Naive thymus-derived CD4-positive, alpha-beta T cell (primary cell): ENCODE data around the gene BAD. TPM values are rescaled to one million over a fixed set of nuclear protein-coding genes. Genes with fewer than 3 reads are reported as not detected.

Experiments used
- ATAC-seq: fragments of 150-1000 bp; cut with Tn5 transposase; 2 replicates; pipeline ENCODE4 v1.10.0; 2021; ENCODE audit warnings: mild to moderate bottlenecking, moderate library complexity
- CTCF ChIA-PET: fragments of 350-600 bp; sonication (Branson Sonifier 250); formaldehyde crosslinking; loops from one replicate; lab custom pipeline; 2021; ENCODE audit warnings: antibody characterized with exemption; lab: Charles Lee
- POLR2A ChIA-PET: fragments of 350-600 bp; sonication (Branson Sonifier 250); formaldehyde crosslinking; loops from one replicate; lab custom pipeline; 2021; ENCODE audit warnings: antibody characterized with exemption, inconsistent platforms; lab: Charles Lee
- DNase-seq, 9 donors: peaks; one replicate each; pipeline versions ENCODE4 v3.0.0 to v3.0.0-alpha.2; 2020 to 2022; ENCODE audit warnings: mixed read lengths in 1 of 9
- H3K27ac ChIP-seq: one replicate; pipeline ENCODE4 v1.7.0; 2013; ENCODE audit warnings: mild to moderate bottlenecking, low read depth, low read length, moderate library complexity
- H3K27me3 ChIP-seq, 2 donors: one replicate each; pipeline ENCODE4 v1.7.0; 2013; ENCODE audit warnings: low read length in 2 of 2, mild to moderate bottlenecking in 2 of 2, moderate library complexity in 2 of 2; ENCODE audit not compliant: control insufficient read depth in 2 of 2, insufficient read depth in 2 of 2
- H3K36me3 ChIP-seq, 3 experiments: 1 replicate in 2 of 3; 2 replicates in 1 of 3; pipeline ENCODE4 v1.7.0; 2013; ENCODE audit warnings: low read length in 3 of 3, mild to moderate bottlenecking in 3 of 3, moderate library complexity in 1 of 3; ENCODE audit not compliant: insufficient read depth in 3 of 3, control insufficient read depth in 2 of 3
- H3K4me1 ChIP-seq, 2 donors: one replicate each; pipeline ENCODE4 v1.7.0; 2013; ENCODE audit warnings: low read length in 2 of 2, mild to moderate bottlenecking in 2 of 2, moderate library complexity in 1 of 2; ENCODE audit not compliant: control insufficient read depth in 2 of 2, insufficient read depth in 2 of 2
- H3K4me3 ChIP-seq: 2 replicates; pipeline ENCODE4 v1.7.0; 2013; ENCODE audit warnings: mild to moderate bottlenecking, low read length
- H3K9me3 ChIP-seq, 3 experiments: 1 replicate in 2 of 3; 2 replicates in 1 of 3; pipeline ENCODE4 v1.7.0; 2013; ENCODE audit warnings: low read length in 3 of 3; ENCODE audit not compliant: control insufficient read depth in 2 of 3
- H3K27ac Mint-ChIP-seq, 9 donors: one replicate each; pipeline ENCODE4 v1.8.0; 2020 to 2022; ENCODE audit warnings: mixed read lengths in 9 of 9, mild to moderate bottlenecking in 8 of 9, moderate library complexity in 5 of 9, inconsistent platforms in 2 of 9
- H3K27me3 Mint-ChIP-seq, 5 donors: one replicate each; pipeline ENCODE4 v1.8.0; 2021 to 2022; ENCODE audit warnings: mixed read lengths in 5 of 5, mild to moderate bottlenecking in 1 of 5
- H3K36me3 Mint-ChIP-seq, 5 donors: one replicate each; pipeline ENCODE4 v1.8.0; 2020 to 2022; ENCODE audit warnings: mixed read lengths in 5 of 5, mild to moderate bottlenecking in 3 of 5, inconsistent platforms in 1 of 5
- H3K4me1 Mint-ChIP-seq, 7 donors: one replicate each; pipeline ENCODE4 v1.8.0; 2020 to 2022; ENCODE audit warnings: mixed read lengths in 7 of 7, mild to moderate bottlenecking in 3 of 7, inconsistent platforms in 1 of 7
- H3K4me3 Mint-ChIP-seq, 10 donors: one replicate each; pipeline ENCODE4 v1.8.0; 2020 to 2022; ENCODE audit warnings: mild to moderate bottlenecking in 10 of 10, mixed read lengths in 10 of 10, moderate library complexity in 6 of 10, inconsistent platforms in 2 of 10
- H3K9me3 Mint-ChIP-seq, 11 donors: one replicate each; pipeline ENCODE4 v1.8.0; 2020 to 2022; ENCODE audit warnings: mixed read lengths in 11 of 11, mild to moderate bottlenecking in 4 of 11, inconsistent platforms in 1 of 11, moderate library complexity in 1 of 11
- intact Hi-C, 2 donors: fragments of 100-400 bp; cut with micrococcal nuclease; formaldehyde crosslinking; loops; one replicate each; pipeline ENCODE4 v1.15.1; 2023
- polyA plus RNA-seq, 2 donors: library from polyadenylated mRNA; unstranded; fragments of 300-500 nt; fragmentation: Illumina TruSeq; gene quantifications; one replicate each; pipeline ENCODE4 v1.2.3, GENCODE V29; 2021
- total RNA-seq, 6 experiments: library from RNA in 5 of 6; stranded (reverse) in 5 of 6; gene quantifications; 1 replicate in 5 of 6; 2 replicates in 1 of 6; pipeline ENCODE4 v1.2.3 and lab custom pipeline; 2021 to 2026

Gene BAD
- total and polyA plus RNA-seq, 7 experiments from 2014 or later = 17.5 to 41.1 (median 25.9) TPM

GRCh38 chr11:64260147-64260708, 24.2 kb downstream of the BAD start:
- ATAC-seq (no peak), DNase-seq (no peak)
- Mint-ChIP-seq H3K4me1 (peaks cover 0 to 9% (median 0%) of the 10 kb centered on the region in 7 donors), H3K9me3 (no peaks in the 10 kb centered on the region), H3K36me3 (peaks cover 0 to 7% (median 2%) of the 10 kb centered on the region in 5 donors), H3K4me3 (no peak overlapping the region), H3K27ac (peak overlapping the region in 2 of 9 donors; percentile 5 to 56), H3K27me3 (no peaks in the 10 kb centered on the region)
- H3K9me3 ChIP-seq = no peaks in the 10 kb centered on the region
- intact Hi-C loops = no loop called here
- H3K27me3 ChIP-seq = no peaks in the 10 kb centered on the region
- no peak overlapping the region for H3K27ac ChIP-seq
- no peak overlapping the region for H3K4me3 ChIP-seq
- no peaks in the 10 kb centered on the region for H3K4me1 ChIP-seq
- ChIA-PET CTCF (no interaction called here), POLR2A (interaction anchor here (0.6 kb wide), 1 partner anchor 447 kb away, joined by 4 read pairs; no protein-coding TSS in a partner anchor)
- peaks cover 0 to 11% (median 0%) of the 10 kb centered on the region in 3 experiments for H3K36me3 ChIP-seq

- DNase-seq (no peak), ATAC-seq (no peak)
- H3K27me3 Mint-ChIP-seq = no peaks in the 10 kb centered on the region
- Histone ChIP-seq H3K4me1 (no peaks in the 10 kb centered on the region), H3K9me3 (no peaks in the 10 kb centered on the region), H3K36me3 (peaks cover 0 to 11% (median 0%) of the 10 kb centered on the region in 3 experiments), H3K4me3 (no peak overlapping the region), H3K27me3 (no peaks in the 10 kb centered on the region), H3K27ac (no peak overlapping the region)
- no peaks in the 10 kb centered on the region for H3K9me3 Mint-ChIP-seq
- intact Hi-C loops = no loop called here
- H3K4me3 Mint-ChIP-seq = no peak overlapping the region
- H3K27ac Mint-ChIP-seq = no peak overlapping the region
- ChIA-PET POLR2A (interaction anchor here (0.6 kb wide), 1 partner anchor 448 kb away, joined by 4 read pairs; no protein-coding TSS in a partner anchor), CTCF (no interaction called here)
- H3K4me1 Mint-ChIP-seq = peaks cover 0 to 9% (median 0%) of the 10 kb centered on the region in 7 donors
- peaks cover 0 to 7% (median 2%) of the 10 kb centered on the region in 5 donors for H3K36me3 Mint-ChIP-seq
Observed at GRCh38 chr11:64259533-64260067, 24.9 kb downstream of the BAD start.

GRCh38 chr11:64258946-64259532, 25.4 kb downstream of the BAD start:
- Histone ChIP-seq H3K36me3 (peaks cover 0 to 11% (median 0%) of the 10 kb centered on the region in 3 experiments), H3K4me3 (no peak overlapping the region), H3K9me3 (no peaks in the 10 kb centered on the region), H3K27ac (no peak overlapping the region), H3K4me1 (no peaks in the 10 kb centered on the region), H3K27me3 (no peaks in the 10 kb centered on the region)
- H3K4me1 Mint-ChIP-seq = peaks cover 0 to 9% (median 0%) of the 10 kb centered on the region in 7 donors
- peaks cover 0 to 7% (median 2%) of the 10 kb centered on the region in 5 donors for H3K36me3 Mint-ChIP-seq
- intact Hi-C loops = no loop called here
- no peaks in the 10 kb centered on the region for H3K27me3 Mint-ChIP-seq
- CTCF ChIA-PET = interaction anchor here (0.7 kb wide), 1 partner anchor 55 kb away, joined by 4 read pairs; no protein-coding TSS in a partner anchor
- no peak overlapping the region for H3K27ac Mint-ChIP-seq
- POLR2A ChIA-PET = interaction anchor here (2.2 kb wide), 1 partner anchor 10 kb away, joined by 8 read pairs; no protein-coding TSS in a partner anchor
- H3K4me3 Mint-ChIP-seq = no peak overlapping the region
- DNase-seq (no peak), ATAC-seq (no peak)
- H3K9me3 Mint-ChIP-seq = no peaks in the 10 kb centered on the region

GRCh38 chr11:64258356-64258755, 26.1 kb downstream of the BAD start:
- H3K9me3 Mint-ChIP-seq = no peaks in the 10 kb centered on the region
- peaks cover 0 to 11% (median 0%) of the 10 kb centered on the region in 7 donors for H3K4me1 Mint-ChIP-seq
- DNase-seq = no peak
- Histone ChIP-seq H3K36me3 (peaks cover 0 to 11% (median 0%) of the 10 kb centered on the region in 3 experiments), H3K27ac (no peak overlapping the region), H3K27me3 (no peaks in the 10 kb centered on the region), H3K4me1 (no peaks in the 10 kb centered on the region), H3K4me3 (no peak overlapping the region), H3K9me3 (no peaks in the 10 kb centered on the region)
- no peak overlapping the region for H3K4me3 Mint-ChIP-seq
- H3K27ac Mint-ChIP-seq = no peak overlapping the region
- H3K27me3 Mint-ChIP-seq = no peaks in the 10 kb centered on the region
- peaks cover 0 to 7% (median 2%) of the 10 kb centered on the region in 5 donors for H3K36me3 Mint-ChIP-seq
- intact Hi-C loops = no loop called here
- ChIA-PET CTCF (no interaction called here), POLR2A (interaction anchor here (0.6 to 2.2 kb wide), 4 partner anchors 9 to 1768 kb away, joined by 3 to 8 read pairs (median 4); partner anchors contain the start of genes CATSPER1 and SF1)
- ATAC-seq = no peak

GRCh38 chr11:64256300-64256699, 28.2 kb downstream of the BAD start:
- H3K9me3 ChIP-seq = no peaks in the 10 kb centered on the region
- H3K27ac Mint-ChIP-seq = no peak overlapping the region
- ChIA-PET POLR2A (interaction anchor here (1.2 kb wide), 1 partner anchor 13 kb away, joined by 4 read pairs; no protein-coding TSS in a partner anchor), CTCF (no interaction called here)
- H3K27ac ChIP-seq = no peak overlapping the region
- peaks cover 0 to 7% (median 0%) of the 10 kb centered on the region in 5 donors for H3K36me3 Mint-ChIP-seq
- peaks cover 7 to 9% of the 10 kb centered on the region in 2 donors for H3K4me1 ChIP-seq
- no peak overlapping the region for H3K4me3 Mint-ChIP-seq
- peaks cover 0 to 25% (median 7%) of the 10 kb centered on the region in 7 donors for H3K4me1 Mint-ChIP-seq
- intact Hi-C loops = no loop called here
- H3K9me3 Mint-ChIP-seq = peaks cover 0 to 2% (median 0%) of the 10 kb centered on the region in 11 donors
- H3K4me3 ChIP-seq = no peak overlapping the region
- no peaks in the 10 kb centered on the region for H3K27me3 ChIP-seq
- DNase-seq = no peak
- no peaks in the 10 kb centered on the region for H3K27me3 Mint-ChIP-seq
- no peak for ATAC-seq
- H3K36me3 ChIP-seq = peaks cover 0 to 8% (median 0%) of the 10 kb centered on the region in 3 experiments

- H3K9me3 Mint-ChIP-seq = peaks cover 0 to 2% (median 0%) of the 10 kb centered on the region in 11 donors
- ChIA-PET CTCF (interaction anchor here (0.8 to 0.9 kb wide), 2 partner anchors 49 to 51 kb away, joined by 3 read pairs; partner anchors contain the start of gene FERMT3), POLR2A (interaction anchor here (1.2 to 1.4 kb wide), 2 partner anchors 13 to 14 kb away, joined by 4 to 5 read pairs; partner anchors contain the start of gene FKBP2)
- no peak overlapping the region for H3K27ac Mint-ChIP-seq
- no peak overlapping the region for H3K4me3 Mint-ChIP-seq
- Histone ChIP-seq H3K9me3 (no peaks in the 10 kb centered on the region), H3K4me1 (peaks cover 9 to 12% of the 10 kb centered on the region in 2 donors), H3K4me3 (no peak overlapping the region), H3K36me3 (peaks cover 0 to 8% (median 0%) of the 10 kb centered on the region in 3 experiments), H3K27me3 (no peaks in the 10 kb centered on the region), H3K27ac (no peak overlapping the region)
- no peak for DNase-seq
- ATAC-seq = no peak
- intact Hi-C loops = no loop called here
- H3K27me3 Mint-ChIP-seq = peaks cover 0 to 3% (median 0%) of the 10 kb centered on the region in 5 donors
- H3K36me3 Mint-ChIP-seq = peaks cover 0 to 7% (median 0%) of the 10 kb centered on the region in 5 donors
- peaks cover 0 to 28% (median 7%) of the 10 kb centered on the region in 7 donors for H3K4me1 Mint-ChIP-seq
Observed at GRCh38 chr11:64255135-64256128, 29.0 kb downstream of the BAD start.
